Right hindlimb (tissue), 1 donor: Measurements from ENCODE around the gene KDM1B.
"Not testable (repeated sequence)": the region's sequence is repeated elsewhere in the genome, so short reads cannot be mapped to it uniquely, and the experiment has no call there.

ENCODE experiments used
- DNase-seq: peaks from one replicate; pipeline ENCODE4 v3.0.0-alpha.2; 2018

Gene KDM1B

DNA sequence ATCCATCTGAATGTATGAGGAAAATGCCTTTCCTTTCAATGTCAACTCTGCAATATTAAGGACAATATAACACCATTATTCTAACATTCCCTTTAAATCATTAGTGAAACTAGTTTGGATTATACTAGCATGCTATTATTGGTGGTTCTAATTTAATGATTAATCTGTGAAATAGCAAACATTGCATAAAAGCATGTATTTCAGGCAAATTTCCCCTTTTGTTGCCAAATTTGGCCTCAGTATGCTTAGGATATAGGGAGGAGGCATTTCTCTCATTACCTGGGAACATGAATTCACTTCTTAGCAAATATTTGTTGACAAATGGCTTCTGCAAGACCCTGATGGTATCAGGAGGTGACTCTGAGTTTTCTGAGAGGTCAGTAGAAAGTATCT lies 1.9 kb upstream of the KDM1B start:
- no peak for DNase-seq

- DNase-seq, result no peak
Observed at GRCh38 chr6:18154507-18155149, 594 bp upstream of the KDM1B start, which contains the start of gene TPMT. TPMT (minus strand) TSS chr6:18155077; CDS start chr6:18149127, 5,950 bp downstream.

- peak; percentile 50 for DNase-seq
Observed at GRCh38 chr6:18155864-18156421, 721 bp downstream of the KDM1B start.

DNA sequence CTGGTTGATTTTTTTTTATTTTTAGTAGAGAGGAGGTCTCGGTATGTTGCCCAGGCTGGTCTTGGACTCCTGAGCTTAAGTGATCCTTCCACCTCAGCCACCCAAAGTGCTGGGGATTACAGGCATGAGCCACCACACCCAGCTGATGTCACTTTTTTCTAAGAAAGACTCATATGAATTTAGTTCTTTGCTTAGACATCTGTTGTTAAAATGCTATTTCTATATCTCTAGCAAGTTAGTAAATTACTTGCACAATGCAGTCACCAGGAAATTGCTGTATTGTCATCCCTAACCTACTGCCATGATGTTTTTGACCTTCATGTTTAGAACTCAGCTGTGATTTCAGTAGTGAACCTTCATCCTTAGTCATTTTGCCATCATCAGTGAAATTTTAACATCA lies 5.7 kb downstream of the KDM1B start:
- DNase-seq, result no peak

DNA sequence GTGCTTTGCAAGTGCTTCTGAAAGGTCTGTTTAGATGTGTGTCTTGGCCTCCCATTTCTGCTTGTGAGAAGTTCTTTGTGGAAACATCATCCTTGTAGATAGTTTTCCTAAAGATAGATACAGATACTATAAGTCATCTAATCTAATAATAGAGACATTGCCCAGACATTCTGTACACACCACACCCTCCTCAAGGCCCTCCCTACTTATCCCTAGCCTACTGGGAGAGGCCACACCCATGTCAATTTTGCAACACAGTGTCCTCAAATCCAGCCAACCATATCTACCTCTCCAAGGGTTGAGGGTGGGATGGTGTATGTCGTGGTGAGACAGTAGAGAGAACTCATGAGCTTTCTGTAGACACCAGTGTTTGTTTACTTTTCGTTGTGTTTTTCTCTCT lies 6.2 kb downstream of the KDM1B start:
- DNase-seq, result no peak

DNA sequence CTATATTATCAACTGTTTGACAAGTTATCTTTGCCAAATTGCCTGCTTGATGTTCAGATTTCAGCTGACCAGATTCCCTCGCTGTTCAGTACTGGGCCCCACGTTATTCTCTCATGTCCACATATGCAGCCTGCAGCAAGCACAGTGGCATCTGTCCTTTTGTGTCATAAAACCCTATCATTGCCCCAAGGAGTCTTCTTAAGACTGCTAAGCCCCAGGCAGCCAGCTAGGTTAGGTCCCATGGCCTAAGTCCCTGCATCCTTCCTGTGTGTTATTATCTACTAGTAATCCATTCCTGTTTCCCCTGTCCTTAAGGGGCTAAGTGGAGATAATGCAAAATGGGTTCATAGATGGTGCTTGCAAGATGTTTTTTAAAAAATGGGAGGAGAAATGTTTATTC lies 7.2 kb downstream of the KDM1B start:
- DNase-seq, result no peak

DNA sequence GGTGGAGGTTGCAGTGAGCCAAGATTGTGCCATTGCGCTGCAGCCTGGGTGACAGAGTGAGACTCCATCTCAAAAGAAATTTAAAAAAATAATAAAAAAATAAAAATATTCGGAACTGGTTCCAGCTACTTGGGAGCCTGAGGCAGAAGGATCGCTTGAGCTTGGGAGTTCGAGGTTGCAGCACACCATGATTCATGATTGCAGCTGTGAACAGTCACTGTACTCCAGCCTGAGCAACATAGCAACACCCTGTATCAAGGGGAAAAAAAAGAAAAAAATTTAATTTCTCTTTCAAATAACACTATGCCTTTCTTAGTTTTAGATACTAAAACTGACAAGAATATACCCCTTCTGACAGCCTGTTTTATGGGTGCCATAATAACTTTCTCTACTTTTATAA lies 10.5 kb downstream of the KDM1B start:
- DNase-seq, result no peak

GRCh38 chr6:18166312-18167036 lies 11.3 kb downstream of the KDM1B start:
- no peak for DNase-seq

GRCh38 chr6:18168264-18168663 lies 13.0 kb downstream of the KDM1B start:
- DNase-seq, result no peak

GRCh38 chr6:18171871-18172270 lies 16.6 kb downstream of the KDM1B start:
- no peak for DNase-seq

DNA sequence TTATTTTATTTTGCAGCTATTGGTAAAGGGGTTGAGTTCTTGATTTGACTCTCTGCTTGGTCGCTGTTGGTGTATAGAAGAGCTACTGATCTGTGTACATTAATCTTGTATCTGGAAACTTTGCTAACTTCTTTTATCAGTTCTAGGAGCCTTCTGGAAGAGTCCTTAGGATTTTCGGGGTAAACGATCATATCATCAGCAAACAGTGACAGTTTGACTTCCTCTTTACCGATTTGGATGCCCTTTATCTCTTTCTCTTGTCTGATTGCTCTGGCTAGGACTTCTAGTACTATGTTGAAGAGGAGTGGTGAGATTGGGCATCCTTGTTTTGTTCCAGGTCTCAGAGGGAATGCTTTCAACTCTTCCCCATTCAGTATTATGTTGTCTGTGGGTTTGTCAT lies 21.0 kb downstream of the KDM1B start:
- not testable (repeated sequence) for DNase-seq

DNA sequence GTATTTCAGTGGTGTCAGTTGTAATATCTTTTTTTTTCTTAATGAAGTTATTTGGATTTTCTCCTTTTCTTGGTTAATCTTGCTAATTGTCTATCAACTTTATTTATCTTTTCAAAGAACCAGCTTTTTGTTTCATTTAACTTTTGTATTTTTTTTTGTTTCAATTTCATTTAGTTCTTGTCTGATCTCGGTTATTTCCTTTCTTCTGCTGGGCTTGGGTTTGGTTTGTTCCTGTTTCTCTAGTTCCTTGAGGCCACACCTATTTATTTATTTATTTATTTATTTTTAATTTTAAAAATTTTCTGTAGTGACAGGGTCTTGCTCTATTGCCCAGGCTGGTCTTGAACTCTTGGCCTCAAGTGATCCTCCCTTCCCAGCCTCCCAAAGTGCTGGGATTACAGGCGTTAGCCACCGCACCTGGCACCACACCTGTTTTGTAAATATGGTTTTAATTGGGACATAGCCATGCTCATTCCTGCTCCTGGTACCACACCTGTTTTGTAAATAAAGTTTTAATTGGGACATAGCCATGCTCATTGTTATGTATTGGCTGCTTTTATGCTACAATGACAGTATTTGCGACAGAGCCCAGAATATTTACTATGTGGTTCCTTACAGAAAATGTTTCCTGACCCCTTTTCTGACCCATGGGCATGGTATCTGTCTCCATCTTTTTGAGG lies 22.2 kb downstream of the KDM1B start:
- no peak for DNase-seq

DNA sequence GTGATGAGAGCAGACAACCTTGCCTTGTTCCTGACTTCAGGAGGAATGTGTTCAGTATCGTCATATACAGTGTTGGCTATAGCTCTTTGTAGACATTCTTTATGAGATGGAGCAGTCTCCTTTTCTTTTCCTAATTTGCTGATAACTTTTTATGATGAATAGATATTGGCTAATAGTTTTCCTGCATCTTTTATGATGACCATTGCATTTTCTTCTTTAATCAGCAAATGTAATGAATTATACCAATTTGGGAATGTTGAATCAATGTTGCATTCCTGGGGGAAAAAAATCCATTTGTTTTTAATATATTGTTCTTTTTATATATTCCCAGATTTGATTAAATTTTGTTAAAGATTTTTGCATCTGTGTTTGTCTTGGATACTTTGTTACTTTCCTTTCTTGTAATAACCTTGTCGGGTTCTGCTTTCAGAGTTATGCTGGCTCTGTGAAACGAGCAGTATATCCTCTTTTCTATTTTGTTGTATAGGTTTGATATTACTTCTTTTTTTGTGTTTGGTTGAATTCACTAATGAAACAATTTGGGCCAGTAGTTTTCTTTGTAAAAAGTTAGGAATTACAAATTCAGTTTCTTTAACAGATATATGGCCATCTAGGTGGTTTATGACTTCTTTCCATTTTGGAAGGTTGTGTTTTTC lies 23.9 kb downstream of the KDM1B start:
- no peak for DNase-seq

DNA sequence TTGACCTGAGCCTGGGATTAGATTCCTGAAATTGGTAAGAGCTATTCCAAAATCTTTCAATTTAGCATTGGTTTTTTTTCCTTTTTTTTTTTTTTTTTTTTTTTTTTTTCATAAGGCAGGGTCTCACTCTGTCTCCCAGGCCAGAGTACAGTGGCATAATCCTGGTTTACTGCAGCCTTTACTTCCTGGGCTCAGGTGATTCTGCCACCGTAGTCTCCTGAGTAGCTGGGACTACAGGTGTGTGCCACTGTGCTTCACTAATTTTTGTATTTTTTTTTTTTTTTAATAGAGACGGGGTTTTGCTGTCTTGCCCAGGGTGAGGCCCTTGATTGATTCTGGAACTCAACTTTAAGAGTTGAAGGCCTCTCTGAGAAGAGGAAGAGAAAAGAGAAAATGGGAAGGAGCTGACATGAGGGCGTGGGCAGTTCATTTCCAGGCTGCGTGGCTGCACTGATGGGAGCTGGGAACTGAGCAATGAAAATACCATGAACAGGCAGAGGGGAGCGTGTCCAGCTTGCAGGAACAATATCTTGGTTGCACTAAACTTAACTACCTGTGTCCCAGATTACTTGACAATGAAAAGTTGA lies 24.6 kb downstream of the KDM1B start:
- DNase-seq, result no peak

GRCh38 chr6:18182568-18182967 lies 27.3 kb downstream of the KDM1B start:
- DNase-seq, result no peak

DNA sequence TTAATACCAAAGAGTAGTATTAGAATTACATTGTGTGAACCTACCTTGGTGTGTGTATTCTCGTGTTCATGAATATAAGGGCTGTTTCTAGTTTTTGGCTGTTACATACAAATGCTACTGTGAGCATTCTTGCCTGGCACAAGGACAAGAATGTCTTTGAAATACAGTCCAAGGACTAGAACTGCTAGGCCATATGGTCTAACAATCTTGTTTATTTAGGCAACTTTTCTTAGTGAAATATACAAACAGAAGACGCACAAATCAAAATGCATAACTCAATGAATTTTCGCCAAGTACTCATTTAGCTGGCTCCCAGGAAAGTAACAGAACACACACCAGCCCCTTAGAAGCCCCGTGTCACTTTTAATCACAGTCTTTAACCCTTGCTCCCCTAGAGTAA lies 28.5 kb downstream of the KDM1B start:
- no peak for DNase-seq

DNA sequence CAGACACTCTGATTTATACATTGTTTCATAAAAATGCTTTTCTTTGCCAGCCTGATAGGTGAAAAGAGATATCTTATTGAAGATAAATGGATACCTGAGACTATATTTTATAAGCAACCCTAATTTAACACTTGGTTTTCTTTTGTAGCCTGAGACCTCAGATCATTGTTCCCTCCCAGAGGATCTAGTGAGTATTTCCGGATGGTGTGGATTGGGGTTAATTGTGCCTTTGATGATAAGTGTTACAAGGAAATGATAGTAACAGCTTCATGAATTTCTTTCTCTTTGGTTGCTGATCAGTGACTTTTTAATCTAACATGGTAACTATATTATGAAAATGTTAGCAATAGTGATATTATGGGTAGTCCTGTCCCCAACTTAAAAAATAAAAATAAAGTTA lies 30.4 kb downstream of the KDM1B start:
- no peak for DNase-seq

GRCh38 chr6:18186033-18186432 lies 30.8 kb downstream of the KDM1B start:
- no peak for DNase-seq

GRCh38 chr6:18186540-18187250 lies 31.5 kb downstream of the KDM1B start:
- no peak for DNase-seq

- no peak for DNase-seq
Observed at GRCh38 chr6:18187701-18188100, 32.5 kb downstream of the KDM1B start.

- DNase-seq, result no peak
Observed at GRCh38 chr6:18189196-18189595, 34.0 kb downstream of the KDM1B start.

DNA sequence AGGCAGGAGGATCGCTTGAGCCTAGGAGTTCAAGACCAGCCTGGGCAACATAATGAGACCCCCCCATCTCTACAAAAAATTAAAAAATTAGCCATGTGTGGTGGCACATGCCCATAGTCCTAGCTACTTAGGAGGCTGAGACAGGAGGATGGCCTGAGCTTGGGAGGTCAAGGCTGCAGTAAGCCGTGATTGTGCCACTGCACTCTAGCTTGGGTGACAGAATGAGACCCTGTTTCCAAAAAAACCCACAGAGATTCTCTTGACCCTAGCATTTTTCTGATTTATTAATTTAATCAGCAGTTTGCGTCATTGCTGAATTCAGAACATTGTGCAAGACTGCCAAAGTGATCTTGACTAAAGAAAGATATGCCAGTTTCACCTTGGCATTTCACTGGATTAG lies 36.8 kb downstream of the KDM1B start:
- DNase-seq, result no peak
